ENCODE data around the gene METRN.

The METRN gene

DNA sequence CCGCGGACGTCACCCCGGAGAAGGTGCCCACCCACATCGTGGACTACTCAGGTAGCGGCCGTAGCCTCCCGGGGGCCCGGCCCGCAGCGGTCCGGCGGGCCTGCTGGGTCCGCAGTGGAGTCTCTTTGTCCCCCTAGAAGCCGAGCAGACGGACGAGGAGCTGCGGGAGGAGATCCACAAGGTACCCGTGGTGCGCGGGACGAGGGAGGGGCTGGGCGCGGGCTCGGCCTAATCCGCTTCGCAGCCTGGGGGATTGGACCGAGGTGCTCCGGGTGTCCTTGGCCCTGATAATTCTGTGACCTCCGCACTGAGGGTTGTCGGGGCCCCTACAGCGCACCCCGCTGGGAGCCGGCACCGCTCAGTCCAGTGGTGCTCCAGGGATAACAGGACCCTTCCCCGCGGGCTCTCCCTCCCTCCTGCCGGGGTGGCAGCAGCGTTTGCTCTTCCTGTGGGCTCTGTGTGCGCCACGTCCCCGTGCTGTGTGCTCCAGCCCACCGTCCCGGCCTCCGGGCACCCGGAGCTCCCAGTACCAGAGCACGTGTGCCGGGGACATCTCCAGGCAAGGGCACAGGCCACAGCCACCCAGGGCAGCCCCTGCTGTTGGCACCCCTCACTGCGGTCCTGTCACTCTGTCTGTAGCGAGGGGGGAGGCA, 46.3 kb upstream of the METRN start:
- TF ChIP-seq POLR2AphosphoS5 (IDR thresholded peaks at IDR 0.05; ENCODE audit: low read depth, low read length) (no peak), FOXP2 (optimal IDR thresholded peaks at IDR 0.05; ENCODE audit: borderline replicate concordance, extremely low read depth, extremely low read length, insufficient read depth) (no peak), SIN3A (IDR thresholded peaks at IDR 0.05; ENCODE audit: borderline replicate concordance, insufficient read depth, low read length) (no peak), TAF1 (IDR thresholded peaks at IDR 0.05; ENCODE audit: borderline replicate concordance, insufficient read depth, low read length) (no peak)
- TF ChIP-seq, protein P1, sequence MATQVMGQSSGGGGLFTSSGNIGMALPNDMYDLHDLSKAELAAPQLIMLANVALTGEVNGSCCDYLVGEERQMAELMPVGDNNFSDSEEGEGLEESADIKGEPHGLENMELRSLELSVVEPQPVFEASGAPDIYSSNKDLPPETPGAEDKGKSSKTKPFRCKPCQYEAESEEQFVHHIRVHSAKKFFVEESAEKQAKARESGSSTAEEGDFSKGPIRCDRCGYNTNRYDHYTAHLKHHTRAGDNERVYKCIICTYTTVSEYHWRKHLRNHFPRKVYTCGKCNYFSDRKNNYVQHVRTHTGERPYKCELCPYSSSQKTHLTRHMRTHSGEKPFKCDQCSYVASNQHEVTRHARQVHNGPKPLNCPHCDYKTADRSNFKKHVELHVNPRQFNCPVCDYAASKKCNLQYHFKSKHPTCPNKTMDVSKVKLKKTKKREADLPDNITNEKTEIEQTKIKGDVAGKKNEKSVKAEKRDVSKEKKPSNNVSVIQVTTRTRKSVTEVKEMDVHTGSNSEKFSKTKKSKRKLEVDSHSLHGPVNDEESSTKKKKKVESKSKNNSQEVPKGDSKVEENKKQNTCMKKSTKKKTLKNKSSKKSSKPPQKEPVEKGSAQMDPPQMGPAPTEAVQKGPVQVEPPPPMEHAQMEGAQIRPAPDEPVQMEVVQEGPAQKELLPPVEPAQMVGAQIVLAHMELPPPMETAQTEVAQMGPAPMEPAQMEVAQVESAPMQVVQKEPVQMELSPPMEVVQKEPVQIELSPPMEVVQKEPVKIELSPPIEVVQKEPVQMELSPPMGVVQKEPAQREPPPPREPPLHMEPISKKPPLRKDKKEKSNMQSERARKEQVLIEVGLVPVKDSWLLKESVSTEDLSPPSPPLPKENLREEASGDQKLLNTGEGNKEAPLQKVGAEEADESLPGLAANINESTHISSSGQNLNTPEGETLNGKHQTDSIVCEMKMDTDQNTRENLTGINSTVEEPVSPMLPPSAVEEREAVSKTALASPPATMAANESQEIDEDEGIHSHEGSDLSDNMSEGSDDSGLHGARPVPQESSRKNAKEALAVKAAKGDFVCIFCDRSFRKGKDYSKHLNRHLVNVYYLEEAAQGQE (IDR thresholded peaks at IDR 0.05; ENCODE audit: insufficient read depth in 1 of 2, low read depth in 2 of 2, low read length in 2 of 2): no peak

DNA sequence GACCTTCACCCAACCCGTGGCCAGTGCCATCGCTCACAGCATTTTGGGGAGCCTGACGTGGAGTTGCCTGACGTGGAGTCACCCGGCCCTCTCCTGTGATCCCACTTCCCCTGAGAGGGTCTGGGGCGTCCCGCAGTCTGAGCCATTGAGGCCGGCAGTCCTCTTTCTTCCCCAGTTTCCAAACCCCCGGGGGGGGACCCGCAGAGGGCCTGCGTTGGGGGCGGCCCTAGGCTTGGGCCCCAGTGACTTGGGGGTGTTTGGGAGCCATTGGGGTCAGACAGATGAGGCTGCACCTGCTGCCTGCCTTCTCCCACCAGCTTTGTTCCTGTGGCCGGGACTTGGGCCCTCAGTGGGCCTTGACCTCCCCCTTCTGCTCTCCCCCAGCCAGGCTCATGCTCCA, 45.3 kb upstream of the METRN start:
- TF ChIP-seq FOXP2 (optimal IDR thresholded peaks at IDR 0.05; ENCODE audit: borderline replicate concordance, extremely low read depth, extremely low read length, insufficient read depth) (no peak), SIN3A (IDR thresholded peaks at IDR 0.05; ENCODE audit: borderline replicate concordance, insufficient read depth, low read length) (no peak), TAF1 (IDR thresholded peaks at IDR 0.05; ENCODE audit: borderline replicate concordance, insufficient read depth, low read length) (no peak), POLR2AphosphoS5 (IDR thresholded peaks at IDR 0.05; ENCODE audit: low read depth, low read length) (no peak)
- TF ChIP-seq, protein P1 (IDR thresholded peaks at IDR 0.05; ENCODE audit: insufficient read depth in 1 of 2, low read depth in 2 of 2, low read length in 2 of 2): no peak

DNA sequence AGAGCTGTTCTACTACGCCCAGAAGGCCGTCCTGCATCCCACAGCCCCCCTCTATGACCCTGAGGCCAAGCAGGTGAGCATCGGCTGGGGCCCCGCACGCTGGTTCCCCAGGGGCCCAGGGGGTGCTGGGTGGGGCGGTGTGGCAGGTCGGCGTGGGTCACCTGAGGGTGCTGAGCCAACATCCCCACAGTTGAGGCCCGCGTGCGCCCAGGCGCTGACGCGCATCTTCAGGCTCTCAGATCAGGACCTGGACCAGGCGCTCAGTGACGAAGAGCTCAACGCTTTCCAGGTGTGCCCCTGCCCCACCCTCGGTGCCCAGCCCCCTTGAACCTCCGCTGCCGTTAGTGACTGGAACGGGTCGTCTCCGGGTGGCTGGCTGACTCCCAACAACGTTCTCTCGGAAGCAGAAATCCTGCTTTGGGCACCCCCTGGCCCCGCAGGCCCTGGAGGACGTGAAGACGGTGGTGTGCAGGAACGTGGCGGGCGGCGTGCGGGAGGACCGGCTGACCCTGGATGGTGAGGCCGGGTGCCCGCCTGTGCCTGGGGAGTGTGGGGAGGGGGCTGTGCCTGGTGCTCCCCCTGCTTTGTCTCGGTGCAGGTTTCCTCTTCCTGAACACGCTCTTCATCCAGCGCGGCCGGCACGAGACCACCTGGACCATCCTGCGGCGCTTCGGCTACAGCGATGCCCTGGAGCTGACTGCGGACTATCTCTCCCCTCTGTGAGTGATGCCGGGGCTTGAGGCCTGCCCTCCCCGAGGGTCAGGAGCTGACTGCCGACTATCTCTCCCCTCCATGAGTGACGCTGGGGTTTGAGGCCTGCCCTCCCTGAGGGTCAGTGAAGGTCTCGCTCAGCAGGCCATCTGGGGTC, 44.2 kb upstream of the METRN start:
- TF ChIP-seq, protein P1 (IDR thresholded peaks at IDR 0.05; ENCODE audit: insufficient read depth in 1 of 2, low read depth in 2 of 2, low read length in 2 of 2): no peak
- TF ChIP-seq SIN3A (IDR thresholded peaks at IDR 0.05; ENCODE audit: borderline replicate concordance, insufficient read depth, low read length) (no peak), POLR2AphosphoS5 (IDR thresholded peaks at IDR 0.05; ENCODE audit: low read depth, low read length) (no peak), TAF1 (IDR thresholded peaks at IDR 0.05; ENCODE audit: borderline replicate concordance, insufficient read depth, low read length) (no peak), FOXP2 (optimal IDR thresholded peaks at IDR 0.05; ENCODE audit: borderline replicate concordance, extremely low read depth, extremely low read length, insufficient read depth) (no peak)

DNA sequence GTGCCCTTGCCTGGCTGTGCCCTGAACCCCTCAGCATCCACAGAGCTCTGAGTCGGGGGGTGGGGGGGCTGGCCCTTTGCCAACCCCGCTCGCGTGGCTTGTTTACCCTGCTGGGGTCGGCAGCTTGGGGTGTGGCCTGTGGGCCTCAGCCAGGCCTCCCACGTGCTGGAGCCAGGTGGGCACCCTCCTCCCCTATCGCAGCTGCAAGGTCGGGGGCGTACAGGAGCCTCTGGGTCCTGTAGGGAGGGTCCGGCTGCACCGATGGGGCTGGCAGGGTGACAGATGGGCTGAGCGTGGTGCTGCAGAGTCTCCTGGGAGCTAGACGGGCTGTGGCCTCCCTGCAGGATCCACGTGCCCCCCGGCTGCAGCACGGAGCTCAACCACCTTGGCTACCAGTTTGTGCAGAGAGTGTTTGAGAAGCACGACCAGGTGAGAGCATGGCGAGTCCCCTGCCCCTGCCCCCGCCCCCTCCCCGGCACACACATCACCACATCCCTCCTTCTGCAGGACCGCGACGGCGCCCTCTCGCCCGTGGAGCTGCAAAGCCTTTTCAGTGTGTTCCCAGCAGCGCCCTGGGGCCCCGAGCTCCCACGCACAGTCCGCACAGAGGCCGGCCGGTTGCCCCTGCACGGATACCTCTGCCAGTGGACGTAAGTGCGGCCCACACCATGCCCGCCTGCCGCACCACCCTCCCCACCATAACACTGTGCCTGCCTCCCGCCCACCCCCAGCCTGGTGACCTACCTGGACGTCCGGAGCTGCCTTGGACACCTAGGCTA, 43.4 kb upstream of the METRN start:
- TF ChIP-seq SIN3A (IDR thresholded peaks at IDR 0.05; ENCODE audit: borderline replicate concordance, insufficient read depth, low read length) (no peak), POLR2AphosphoS5 (IDR thresholded peaks at IDR 0.05; ENCODE audit: low read depth, low read length) (no peak), FOXP2 (optimal IDR thresholded peaks at IDR 0.05; ENCODE audit: borderline replicate concordance, extremely low read depth, extremely low read length, insufficient read depth) (no peak), TAF1 (IDR thresholded peaks at IDR 0.05; ENCODE audit: borderline replicate concordance, insufficient read depth, low read length) (no peak)
- TF ChIP-seq, protein P1 (IDR thresholded peaks at IDR 0.05; ENCODE audit: insufficient read depth in 1 of 2, low read depth in 2 of 2, low read length in 2 of 2): no peak
